HL-60 (cell line): ENCODE measurements around the gene ALDOC.

ENCODE experiments used
- DNase-seq, 2 experiments: peaks; one replicate each; pipeline ENCODE4 v3.0.0-alpha.2; 2010 to 2020; ENCODE audit warnings: low read depth in 1 of 2, low spot score in 1 of 2
- H3K27ac ChIP-seq: fragments of 250-450 bp; sonication (Bioruptor Pico); replicated peaks from 2 replicates; pipeline ENCODE4 v1.5.1; 2020; ENCODE audit warnings: mild to moderate bottlenecking, moderate library complexity
- H3K27me3 ChIP-seq: fragments of 250-450 bp; sonication (Bioruptor Pico); 2 replicates; pipeline ENCODE4 v1.5.1; 2021; ENCODE audit warnings: mild to moderate bottlenecking, moderate library complexity; ENCODE audit not compliant: insufficient read depth, poor library complexity, severe bottlenecking
- H3K4me3 ChIP-seq: replicated peaks from 2 replicates; pipeline ENCODE4 v1.5.1; 2011; ENCODE audit warnings: mild to moderate bottlenecking, control low read depth, low read length; ENCODE audit not compliant: insufficient read depth
- CTCF ChIP-seq: IDR thresholded peaks from one replicate; pipeline ENCODE4 v1.5.1; 2011; ENCODE audit warnings: low read length, control low read depth, inconsistent platforms; ENCODE audit not compliant: insufficient read depth
- GABPA ChIP-seq: IDR thresholded peaks from 2 replicates; pipeline ENCODE4 v1.6.1; 2012; ENCODE audit warnings: low read depth
- POLR2AphosphoS5 ChIP-seq: IDR thresholded peaks from 2 replicates; pipeline ENCODE4 v1.6.1; 2012; ENCODE audit warnings: low read depth
- REST ChIP-seq: IDR thresholded peaks from 2 replicates; pipeline ENCODE4 v1.6.1; 2012; ENCODE audit warnings: low read depth; ENCODE audit not compliant: insufficient replicate concordance
- SPI1 ChIP-seq: IDR thresholded peaks from 2 replicates; pipeline ENCODE4 v1.6.1; 2012; ENCODE audit warnings: low read depth, mild to moderate bottlenecking, borderline replicate concordance

ALDOC gene

GRCh38 chr17:28548417-28549130, 28.1 kb downstream of the ALDOC start:
- no peak for DNase-seq
- Histone ChIP-seq H3K4me3 (no peak overlapping the region), H3K27ac (no peak overlapping the region), H3K27me3 (no peaks in the 10 kb centered on the region)
- no peak for TF ChIP-seq GABPA
- TF ChIP-seq REST = no peak
- no peak for TF ChIP-seq POLR2AphosphoS5
- no peak for TF ChIP-seq SPI1
- no peak for TF ChIP-seq CTCF

GRCh38 chr17:28547623-28548416, 28.9 kb downstream of the ALDOC start:
- H3K27ac ChIP-seq = peak overlapping the region; percentile 64
- peak overlapping the region; percentile 39 for H3K4me3 ChIP-seq
- peak; percentile 88 to 91 for DNase-seq
- TF ChIP-seq REST = peak; percentile 45
- peak; percentile 58; the same call in 1 of the 2 replicates for TF ChIP-seq GABPA
- peak; percentile 91 for TF ChIP-seq CTCF
- peak; percentile 51 for TF ChIP-seq POLR2AphosphoS5
- TF ChIP-seq SPI1 = peak; percentile 63; the same call in 1 of the 2 replicates
- no peaks in the 10 kb centered on the region for H3K27me3 ChIP-seq

- Histone ChIP-seq H3K27ac (peak overlapping the region; percentile 64), H3K4me3 (no peak overlapping the region), H3K27me3 (no peaks in the 10 kb centered on the region)
- DNase-seq = no peak
- TF ChIP-seq POLR2AphosphoS5 (no peak), REST (no peak), CTCF (no peak), GABPA (no peak), SPI1 (no peak)
Observed at GRCh38 chr17:28547096-28547622, 29.5 kb downstream of the ALDOC start.
